NT2/D1 (cell line): Measurements from ENCODE around the gene ADM2.
"Not testable (repeated sequence)": the region's sequence is repeated elsewhere in the genome, so short reads cannot be mapped to it uniquely, and the experiment has no call there.

ENCODE experiments used
- SUZ12 ChIP-seq: IDR thresholded peaks from 2 replicates; pipeline ENCODE4 v1.6.1; 2011; ENCODE audit not compliant: insufficient read length, insufficient read depth; ENCODE audit errors: extremely low read depth
- YY1 ChIP-seq: IDR thresholded peaks from 2 replicates; pipeline ENCODE4 v1.6.1; 2011; ENCODE audit not compliant: insufficient read length, insufficient read depth
- ZNF274 ChIP-seq: IDR thresholded peaks from 2 replicates; pipeline ENCODE4 v1.6.1; 2011; ENCODE audit warnings: mild to moderate bottlenecking, low read depth, low read length

GRCh38 chr22:50520184-50520583, 38.8 kb downstream of the ADM2 start:
- not testable (repeated sequence) for TF ChIP-seq ZNF274, YY1, SUZ12
